HG03558 (cell line): Measurements from ENCODE around the gene NT5C1B.

ENCODE experiments used
- ATAC-seq: cut with Tn5 transposase; IDR thresholded peaks from one replicate; pipeline ENCODE4 v1.9.1; 2021; ENCODE audit warnings: moderate number of reproducible peaks; ENCODE audit not compliant: unreplicated experiment; ENCODE audit errors: extremely low read depth

The NT5C1B gene

GRCh38 chr2:18557121-18557520 is 32.2 kb downstream of the NT5C1B start:
- ATAC-seq = no peak

GRCh38 chr2:18552351-18553077 is 36.9 kb downstream of the NT5C1B start:
- no peak for ATAC-seq

DNA sequence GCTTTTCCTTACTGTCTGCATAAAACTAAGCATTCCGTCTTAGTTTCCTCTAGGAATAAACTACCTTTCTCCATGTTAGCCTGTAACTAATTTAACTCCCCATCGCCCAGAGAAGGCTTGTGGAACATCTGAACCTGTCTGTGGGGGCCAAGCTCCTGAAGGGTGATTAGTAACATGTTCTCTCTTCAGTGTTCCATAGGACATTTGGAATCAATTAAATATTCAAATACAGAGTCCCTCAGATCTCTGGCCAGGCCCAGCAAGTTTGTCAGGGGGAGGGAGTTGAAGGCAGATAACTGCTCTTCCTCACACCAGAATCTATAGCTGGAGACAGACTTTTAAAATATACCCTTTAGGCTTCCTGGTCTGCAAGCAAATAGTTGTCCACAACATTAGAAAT is 37.7 kb downstream of the NT5C1B start:
- ATAC-seq = no peak

DNA sequence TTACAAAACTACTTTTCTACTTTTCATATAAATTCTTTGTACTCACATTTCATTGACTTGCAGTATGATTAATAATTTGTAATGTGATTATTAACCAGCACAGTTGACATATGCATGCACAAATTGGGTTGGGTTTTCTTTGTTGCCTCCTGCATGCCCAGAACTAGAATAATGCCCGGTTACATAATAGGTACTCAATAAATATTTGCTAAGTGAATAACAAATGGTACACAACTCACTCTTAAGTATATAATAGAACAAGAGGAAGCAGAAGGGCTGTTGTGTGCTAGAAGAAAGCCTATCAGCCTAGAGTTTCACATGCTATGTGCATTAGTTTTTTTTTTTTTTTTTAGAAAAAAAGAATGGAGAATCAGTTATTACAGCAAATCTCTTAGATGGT is 38.2 kb downstream of the NT5C1B start:
- ATAC-seq = no peak

GRCh38 chr2:18550433-18550832 is 38.9 kb downstream of the NT5C1B start:
- ATAC-seq = no peak

DNA sequence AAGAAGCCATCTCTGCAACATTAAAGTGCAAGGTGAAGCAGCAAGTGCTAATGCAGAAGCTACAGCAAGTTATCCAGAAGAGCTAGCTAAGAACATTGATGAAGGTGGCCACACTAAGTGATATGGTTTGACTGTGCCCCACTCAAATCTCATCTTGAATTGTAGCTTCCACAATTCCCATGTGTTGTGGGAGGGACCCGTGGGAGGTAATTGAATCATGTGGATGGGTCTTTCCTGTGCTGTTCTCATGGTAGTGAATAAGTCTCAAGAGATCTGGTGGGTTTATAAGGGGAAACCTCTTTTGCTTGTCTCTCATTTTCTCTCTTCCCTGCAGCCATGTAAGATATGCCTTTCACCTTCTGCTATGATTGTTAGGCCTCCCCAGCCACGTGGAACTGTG is 40.3 kb downstream of the NT5C1B start:
- ATAC-seq = no peak

DNA sequence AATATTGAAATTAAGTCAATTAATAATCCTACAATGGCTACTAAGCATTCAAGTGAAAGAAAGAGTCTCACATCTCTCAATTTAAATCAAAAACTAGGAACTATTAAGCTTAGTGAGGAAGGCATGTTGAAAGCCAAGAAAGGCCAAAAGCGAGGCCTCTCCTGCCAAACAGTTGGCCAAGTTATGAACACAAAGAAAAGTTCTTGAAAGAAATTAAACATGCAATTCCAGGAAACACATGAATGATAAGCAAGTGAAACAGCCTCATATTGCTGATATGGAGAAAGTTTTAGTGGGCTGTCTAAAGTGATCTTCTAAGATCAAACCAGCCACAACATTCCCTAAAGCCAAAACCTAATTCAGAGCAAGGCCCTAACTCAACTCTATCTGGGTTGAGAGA is 40.7 kb downstream of the NT5C1B start:
- ATAC-seq = no peak

- no peak for ATAC-seq
Observed at GRCh38 chr2:18546567-18546966, 42.8 kb downstream of the NT5C1B start.

DNA sequence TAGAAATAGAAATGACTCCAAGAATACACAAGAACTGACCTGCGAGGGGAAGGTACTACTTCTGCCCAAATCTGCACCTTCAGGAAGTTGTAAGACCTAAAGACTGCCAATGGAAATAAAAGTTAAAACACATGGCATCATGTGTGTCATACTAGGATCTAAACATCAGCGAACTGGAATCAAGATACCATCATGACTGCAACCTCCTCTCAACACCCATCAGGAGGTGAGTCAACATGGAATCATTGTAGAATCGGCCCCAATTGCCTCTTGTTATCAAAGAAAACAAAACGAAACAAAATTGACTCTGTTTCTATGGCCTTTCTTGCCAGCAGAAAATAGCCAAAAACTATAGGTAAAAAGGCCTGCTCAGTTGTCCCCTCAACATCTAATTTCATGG is 44.0 kb downstream of the NT5C1B start:
- ATAC-seq = no peak

DNA sequence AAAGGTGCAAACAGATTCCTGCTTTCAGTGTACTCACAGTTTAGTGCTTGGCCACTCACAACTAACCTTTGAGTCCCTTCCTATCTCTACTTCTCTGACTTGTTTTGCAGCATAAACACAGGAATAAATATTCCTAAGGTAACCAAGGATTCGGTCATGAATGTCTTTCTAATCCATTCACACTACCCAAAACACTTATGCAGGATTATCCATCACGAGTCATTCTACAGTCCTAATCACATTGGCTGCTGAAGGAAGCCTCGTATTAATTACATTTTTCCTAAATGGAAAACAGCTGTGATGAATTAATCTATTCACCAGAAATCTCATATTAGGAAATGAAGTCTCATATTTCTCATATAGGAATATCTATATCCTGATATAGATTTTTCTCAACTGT is 45.2 kb downstream of the NT5C1B start:
- ATAC-seq = no peak

- no peak for ATAC-seq
Observed at GRCh38 chr2:18540872-18541271, 48.5 kb downstream of the NT5C1B start.

DNA sequence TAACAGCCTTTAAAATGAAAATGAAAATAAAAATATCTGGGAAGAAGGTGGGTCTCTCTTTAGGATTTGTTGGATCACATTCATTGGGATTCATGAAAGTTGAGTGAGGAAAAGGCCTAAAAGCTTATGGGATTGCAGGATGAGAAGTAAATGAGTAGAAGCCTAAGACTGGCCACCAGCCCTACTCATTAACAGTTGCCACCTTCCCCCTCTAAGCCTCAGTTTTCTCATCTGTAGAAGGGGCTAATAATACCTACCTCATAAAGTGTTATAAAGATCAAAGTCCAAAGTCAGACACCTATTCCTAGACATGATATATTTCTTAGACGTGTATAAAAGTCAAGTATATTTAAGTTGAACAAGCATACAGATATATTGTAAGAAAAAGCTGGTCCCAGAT is 52.7 kb downstream of the NT5C1B start:
- ATAC-seq = no peak

GRCh38 chr2:18536100-18536499 is 53.3 kb downstream of the NT5C1B start:
- no peak for ATAC-seq

DNA sequence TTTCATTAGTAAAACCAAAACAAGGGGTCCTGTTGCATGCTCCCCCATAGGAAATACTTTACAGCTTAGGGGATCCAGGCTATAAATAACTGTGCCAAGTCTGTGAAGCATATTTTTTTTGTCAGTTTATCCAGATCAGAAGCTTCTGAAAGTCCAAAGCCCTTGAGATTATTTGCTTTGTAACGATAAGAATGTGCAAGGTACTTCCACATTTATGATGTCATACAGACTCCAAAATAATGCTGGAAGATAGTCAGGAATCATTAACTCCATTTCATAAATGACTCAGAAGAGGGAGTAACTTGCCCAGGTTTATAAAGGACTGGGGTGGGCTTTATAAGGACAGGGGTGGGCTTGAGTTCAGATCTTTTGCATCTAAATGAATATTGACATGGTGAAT is 58.2 kb downstream of the NT5C1B start:
- no peak for ATAC-seq

- no peak for ATAC-seq
Observed at GRCh38 chr2:18527822-18528221, 61.5 kb downstream of the NT5C1B start.

DNA sequence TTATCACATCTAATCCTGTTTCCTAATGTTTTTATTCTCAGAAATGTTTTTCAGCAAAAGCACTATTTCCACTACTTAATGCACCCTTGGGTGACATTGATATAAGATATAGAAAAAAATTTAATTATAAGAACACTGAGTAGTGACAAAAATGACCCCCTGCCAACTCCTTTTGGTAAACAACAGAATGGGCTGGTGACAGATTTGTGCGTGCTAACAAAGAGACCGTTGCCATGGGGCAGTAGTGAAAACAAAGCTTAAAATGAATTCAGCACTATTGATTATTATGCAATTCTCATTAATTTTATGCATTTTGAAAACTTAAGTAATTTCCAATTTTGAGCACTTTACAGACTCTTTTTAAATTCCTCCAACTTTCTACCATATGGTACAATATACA is 62.0 kb downstream of the NT5C1B start:
- no peak for ATAC-seq

- ATAC-seq = no peak
Observed at GRCh38 chr2:18526429-18526828, 62.9 kb downstream of the NT5C1B start.

DNA sequence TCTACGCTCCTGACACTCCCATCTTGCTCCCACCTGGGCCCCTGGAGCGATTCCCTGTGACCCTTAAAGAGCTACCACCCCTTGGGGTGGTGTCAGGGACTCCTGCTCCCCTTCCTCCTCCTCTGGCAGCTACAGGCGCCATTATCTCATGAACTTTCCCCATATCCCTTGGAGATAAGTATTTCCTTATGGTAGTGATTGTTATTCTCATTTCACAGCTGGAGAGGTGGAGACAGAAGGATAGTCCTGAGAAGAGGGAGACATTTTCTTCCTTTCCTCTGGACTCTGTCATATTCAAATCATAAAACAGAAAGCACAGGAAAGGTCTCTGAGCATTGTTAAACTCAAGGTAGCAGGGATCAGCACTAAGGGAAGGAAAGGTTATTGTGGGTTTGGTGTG is 63.5 kb downstream of the NT5C1B start:
- ATAC-seq = no peak

DNA sequence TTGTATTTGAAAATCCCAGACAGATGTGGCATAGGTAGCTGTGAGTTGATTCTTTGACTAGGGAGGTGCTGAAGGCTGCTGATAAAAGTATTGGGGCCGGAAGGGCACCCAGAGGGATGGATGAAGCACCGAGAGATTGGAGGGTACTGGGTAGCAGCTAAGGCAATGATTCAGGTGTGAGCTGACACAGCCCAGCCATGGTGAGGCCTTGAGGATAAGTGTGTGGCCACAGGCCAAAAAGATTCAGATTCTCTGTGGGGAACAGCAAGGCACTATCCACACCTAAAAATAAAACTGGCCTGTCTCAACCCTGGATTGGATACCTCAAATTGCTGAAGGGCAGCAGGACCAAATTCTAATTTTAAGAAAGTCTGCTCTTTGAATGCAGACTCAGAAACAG is 64.1 kb downstream of the NT5C1B start:
- ATAC-seq = no peak

- no peak for ATAC-seq
Observed at GRCh38 chr2:18522484-18523146, 66.8 kb downstream of the NT5C1B start.

DNA sequence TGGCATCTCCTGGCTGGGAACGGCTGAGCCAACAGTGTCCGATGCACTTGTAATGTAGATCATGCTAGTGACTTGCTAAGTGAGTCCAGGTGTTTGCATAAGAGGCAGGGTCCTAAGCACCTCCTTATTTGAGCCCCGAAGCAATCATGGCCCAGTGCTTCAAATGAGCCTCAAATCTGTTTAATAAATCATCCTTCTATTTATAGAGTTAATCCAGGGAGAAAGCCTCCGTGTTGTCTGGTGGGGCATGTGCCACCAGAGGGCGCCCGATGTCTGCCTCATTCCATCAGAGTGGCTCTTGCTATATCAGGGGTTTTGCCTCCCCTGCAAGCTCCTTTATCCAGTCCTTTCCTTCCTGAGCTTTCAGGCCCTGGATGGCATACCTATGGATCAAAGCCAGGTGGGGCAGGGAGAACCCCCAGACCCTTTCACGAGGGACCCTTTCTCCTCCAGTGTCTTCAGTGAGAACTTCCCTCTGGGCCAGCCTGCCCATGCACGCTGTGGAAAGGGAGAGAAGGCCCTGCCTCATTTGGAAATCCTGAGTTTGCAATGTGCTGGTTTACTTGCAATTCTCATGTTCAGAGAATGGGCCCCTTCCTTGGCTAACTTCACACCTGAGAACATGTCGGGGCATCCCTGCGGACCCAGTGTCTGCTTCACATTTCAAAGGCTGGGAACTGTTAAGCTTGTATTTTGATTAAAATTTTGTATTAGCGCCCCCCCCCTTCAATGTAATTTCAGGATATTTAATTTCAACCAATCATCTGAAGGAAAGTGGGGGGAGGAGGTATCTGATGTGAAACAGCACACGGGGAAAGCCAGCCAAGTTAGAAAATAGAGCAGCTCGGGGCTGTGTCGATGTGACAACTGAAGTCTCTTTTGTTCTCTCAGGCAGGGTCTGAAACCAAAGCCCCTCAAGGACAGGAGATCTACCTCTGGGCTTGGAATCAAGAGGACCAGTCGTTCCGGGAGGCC is 68.6 kb downstream of the NT5C1B start:
- no peak for ATAC-seq
